Upper lobe of left lung (tissue), 4 donors: ENCODE data around the gene NSMF.

ENCODE experiments used
- CTCF ChIP-seq, 6 experiments: fragments of 450-650 bp in 4 of 6; fragments of 200-600 bp in 2 of 6; sonication (generic) in 2 of 6; IDR thresholded peaks; one replicate each; pipeline ENCODE4 v1.5.1; 2016 to 2019; ENCODE audit warnings: antibody characterized with exemption in 6 of 6
- EP300 ChIP-seq, 4 donors: sonication (generic); formaldehyde crosslinking; IDR thresholded peaks; one replicate each; pipeline ENCODE4 v1.5.1; 2017; ENCODE audit warnings: antibody characterized with exemption in 4 of 4, control low read depth in 2 of 4
- POLR2A ChIP-seq, 4 donors: fragments of 450-650 bp; IDR thresholded peaks; one replicate each; pipeline ENCODE4 v1.5.1; 2016 to 2017; ENCODE audit warnings: antibody characterized with exemption in 4 of 4, mild to moderate bottlenecking in 2 of 4
- POLR2AphosphoS5 ChIP-seq, 2 donors: sonication (generic); formaldehyde crosslinking; IDR thresholded peaks; one replicate each; pipeline ENCODE4 v1.5.1; 2017; ENCODE audit warnings: antibody characterized with exemption in 2 of 2

DNA sequence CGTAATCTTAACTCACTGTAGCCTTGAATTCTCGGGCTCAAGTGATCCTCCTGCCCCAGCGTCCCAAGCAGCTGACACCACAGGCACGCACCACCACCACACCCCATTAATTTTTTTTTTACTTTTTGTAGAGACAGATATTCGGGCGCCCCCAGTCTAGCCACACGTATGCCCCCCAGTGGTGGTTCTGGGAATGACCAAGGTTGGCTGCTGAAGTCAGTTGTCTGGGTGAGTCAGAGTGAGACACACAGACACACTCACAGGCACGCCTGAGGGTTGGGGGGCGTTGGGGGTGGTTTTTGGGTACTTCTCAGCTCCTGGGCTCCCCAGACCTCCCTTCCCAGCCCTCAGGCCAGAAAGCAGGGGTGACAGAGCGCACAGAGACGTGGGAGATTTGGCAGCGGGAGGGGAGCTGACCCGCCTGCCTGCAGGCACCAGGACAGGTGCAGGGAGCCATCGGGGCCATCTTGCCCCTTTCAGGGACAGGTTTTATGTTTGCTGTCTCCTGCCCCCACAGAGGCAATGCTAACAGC, 13.8 kb downstream of the NSMF start:
- peak; percentile 77 to 90 (median 84) for TF ChIP-seq CTCF (IDR thresholded peaks at IDR 0.05)
- no peak for TF ChIP-seq POLR2AphosphoS5 (IDR thresholded peaks at IDR 0.05)
- TF ChIP-seq POLR2A (IDR thresholded peaks at IDR 0.05), result no peak
- no peak for TF ChIP-seq EP300 (IDR thresholded peaks at IDR 0.05)
